GM18907 (cell line): ENCODE results near the gene RNPS1.
A peak's percentile ranks its signal among the peaks of the same experiment; 100 is the strongest.
"Not testable (repeated sequence)": the region's sequence is repeated elsewhere in the genome, so short reads cannot be mapped to it uniquely, and the experiment has no call there.

Experiments used
- ATAC-seq: cut with Tn5 transposase; IDR thresholded peaks from one replicate; pipeline ENCODE4 v1.9.1; 2021; ENCODE audit warnings: mild to moderate bottlenecking, moderate library complexity; ENCODE audit not compliant: unreplicated experiment

RNPS1 gene

GRCh38 chr16:2258530-2258929 lies 9.4 kb downstream of the RNPS1 start:
- ATAC-seq = not testable (repeated sequence)

- no peak for ATAC-seq
Observed at GRCh38 chr16:2257726-2258125, 10.2 kb downstream of the RNPS1 start.

GRCh38 chr16:2256531-2257140 lies 11.3 kb downstream of the RNPS1 start:
- no peak for ATAC-seq

- ATAC-seq = no peak
Observed at GRCh38 chr16:2253293-2253692, 14.6 kb downstream of the RNPS1 start.

GRCh38 chr16:2252806-2253148 lies 15.1 kb downstream of the RNPS1 start:
- no peak for ATAC-seq

GRCh38 chr16:2251296-2252111 lies 16.4 kb downstream of the RNPS1 start, which contains the start of gene ECI1:
TSS of gene ECI1 (minus strand) at chr16:2251587. CDS start at chr16:2251566, 21 bp downstream.
- peak; percentile 88 for ATAC-seq

GRCh38 chr16:2250652-2251295 lies 17.2 kb downstream of the RNPS1 start:
- ATAC-seq = no peak

GRCh38 chr16:2246301-2246885 lies 21.5 kb downstream of the RNPS1 start:
- ATAC-seq = no peak

- ATAC-seq = no peak
Observed at GRCh38 chr16:2244926-2245795, 22.8 kb downstream of the RNPS1 start.

- ATAC-seq = no peak
Observed at GRCh38 chr16:2244301-2244700, 23.6 kb downstream of the RNPS1 start.

- no peak for ATAC-seq
Observed at GRCh38 chr16:2243781-2244180, 24.1 kb downstream of the RNPS1 start.

GRCh38 chr16:2243031-2243528 lies 24.8 kb downstream of the RNPS1 start:
- ATAC-seq = no peak

- no peak for ATAC-seq
Observed at GRCh38 chr16:2242598-2242997, 25.3 kb downstream of the RNPS1 start.

- ATAC-seq = not testable (repeated sequence)
Observed at GRCh38 chr16:2240331-2240730, 27.6 kb downstream of the RNPS1 start.

GRCh38 chr16:2238838-2239675 lies 28.9 kb downstream of the RNPS1 start:
- ATAC-seq = no peak

- no peak for ATAC-seq
Observed at GRCh38 chr16:2238150-2238837, 29.6 kb downstream of the RNPS1 start.

GRCh38 chr16:2237493-2238149 lies 30.3 kb downstream of the RNPS1 start:
- ATAC-seq = no peak

GRCh38 chr16:2237102-2237482 lies 30.8 kb downstream of the RNPS1 start:
- no peak for ATAC-seq
